Body of pancreas (tissue), 4 donors: ENCODE measurements around the gene PTPRN2.

Source experiments
- CTCF ChIP-seq, 7 experiments: fragments of 450-650 bp in 4 of 7; fragments of 200-600 bp in 3 of 7; sonication (generic) in 3 of 7; IDR thresholded peaks; one replicate each; pipeline ENCODE4 v1.5.1; 2016 to 2019; ENCODE audit warnings: antibody characterized with exemption in 7 of 7
- POLR2A ChIP-seq, 3 donors: fragments of 450-650 bp; IDR thresholded peaks; one replicate each; pipeline ENCODE4 v1.6.1; 2016; ENCODE audit warnings: antibody characterized with exemption in 3 of 3, mild to moderate bottlenecking in 2 of 3

GRCh38 chr7:158246272-158246959, 341.2 kb downstream of the PTPRN2 start:
- no peak for TF ChIP-seq POLR2A (IDR thresholded peaks at IDR 0.05)
- TF ChIP-seq CTCF (IDR thresholded peaks at IDR 0.05) = no peak
